NT2/D1 (cell line): ENCODE data around the gene TTYH3.

Experiments used
- DNase-seq: peaks from one replicate; pipeline ENCODE4 v3.0.0-alpha.2; 2011; ENCODE audit warnings: low read depth, low spot score
- H3K27me3 ChIP-seq: 2 replicates; pipeline ENCODE4 v1.6.0; 2011; ENCODE audit warnings: mild to moderate bottlenecking; ENCODE audit not compliant: insufficient read length, insufficient read depth
- H3K36me3 ChIP-seq: 2 replicates; pipeline ENCODE4 v1.6.1; 2011; ENCODE audit warnings: mild to moderate bottlenecking, low read length, mixed read lengths; ENCODE audit not compliant: insufficient read depth, insufficient read length
- H3K4me1 ChIP-seq: 2 replicates; pipeline ENCODE4 v1.5.1; 2011; ENCODE audit not compliant: insufficient read depth, insufficient read length
- H3K4me3 ChIP-seq: 2 replicates; pipeline ENCODE4 v1.5.1; 2011; ENCODE audit warnings: low read depth; ENCODE audit not compliant: insufficient read length
- H3K9ac ChIP-seq: 2 replicates; pipeline ENCODE4 v1.6.0; 2011; ENCODE audit warnings: low read depth; ENCODE audit not compliant: insufficient read length
- H3K9me3 ChIP-seq: 2 replicates; pipeline ENCODE4 v1.5.1; 2011; ENCODE audit warnings: mild to moderate bottlenecking, low read length; ENCODE audit not compliant: insufficient read depth
- SUZ12 ChIP-seq: IDR thresholded peaks from 2 replicates; pipeline ENCODE4 v1.6.1; 2011; ENCODE audit not compliant: insufficient read length, insufficient read depth; ENCODE audit errors: extremely low read depth
- YY1 ChIP-seq: IDR thresholded peaks from 2 replicates; pipeline ENCODE4 v1.6.1; 2011; ENCODE audit not compliant: insufficient read length, insufficient read depth
- ZNF274 ChIP-seq: IDR thresholded peaks from 2 replicates; pipeline ENCODE4 v1.6.1; 2011; ENCODE audit warnings: mild to moderate bottlenecking, low read depth, low read length

TTYH3 gene

GRCh38 chr7:2681929-2682799 is 50.4 kb downstream of the TTYH3 start:
- H3K9me3 ChIP-seq: no peaks in the 10 kb centered on the region
- peaks cover 17% of the 10 kb centered on the region for H3K4me1 ChIP-seq
- H3K4me3 ChIP-seq: no peak overlapping the region
- TF ChIP-seq SUZ12 (no peak), ZNF274 (no peak), YY1 (no peak)
- H3K27me3 ChIP-seq: peaks cover 13% of the 10 kb centered on the region
- DNase-seq: no peak
- peak overlapping the region; percentile 12 for H3K9ac ChIP-seq
- no peaks in the 10 kb centered on the region for H3K36me3 ChIP-seq

- H3K4me3 ChIP-seq: no peak overlapping the region
- H3K36me3 ChIP-seq: no peaks in the 10 kb centered on the region
- H3K9ac ChIP-seq: no peak overlapping the region
- H3K4me1 ChIP-seq: peaks cover 23% of the 10 kb centered on the region
- H3K27me3 ChIP-seq: peaks cover 36% of the 10 kb centered on the region
- DNase-seq: no peak
- no peak for TF ChIP-seq YY1
- TF ChIP-seq SUZ12: no peak
- no peak for TF ChIP-seq ZNF274
- no peaks in the 10 kb centered on the region for H3K9me3 ChIP-seq
Observed at GRCh38 chr7:2684501-2684900, 52.7 kb downstream of the TTYH3 start.

- H3K36me3 ChIP-seq: no peaks in the 10 kb centered on the region
- no peak overlapping the region for H3K4me3 ChIP-seq
- no peaks in the 10 kb centered on the region for H3K9me3 ChIP-seq
- peaks cover 13% of the 10 kb centered on the region for H3K4me1 ChIP-seq
- no peak overlapping the region for H3K9ac ChIP-seq
- peaks cover 50% of the 10 kb centered on the region for H3K27me3 ChIP-seq
- TF ChIP-seq ZNF274 (no peak), YY1 (no peak), SUZ12 (no peak)
- DNase-seq: no peak
Observed at GRCh38 chr7:2686101-2686500, 54.3 kb downstream of the TTYH3 start.

- Histone ChIP-seq H3K9me3 (no peaks in the 10 kb centered on the region), H3K4me1 (peaks cover 10% of the 10 kb centered on the region), H3K4me3 (peak overlapping the region; percentile 39), H3K27me3 (peaks cover 50% of the 10 kb centered on the region), H3K9ac (peak overlapping the region; percentile 11), H3K36me3 (no peaks in the 10 kb centered on the region)
- DNase-seq: no peak
- no peak for TF ChIP-seq YY1
- TF ChIP-seq SUZ12: no peak
- TF ChIP-seq ZNF274: no peak
Observed at GRCh38 chr7:2687338-2687869, 55.6 kb downstream of the TTYH3 start.

GRCh38 chr7:2687881-2688318 is 56.1 kb downstream of the TTYH3 start, which contains the start of gene AMZ1:
Gene AMZ1 (plus strand): TSS chr7:2688202. CDS start chr7:2700452, 12,250 bp downstream.
- no peaks in the 10 kb centered on the region for H3K36me3 ChIP-seq
- peak within 1 kb of the TSS; percentile 67 for H3K9ac ChIP-seq
- H3K4me1 ChIP-seq: peaks cover 9% of the 10 kb centered on the region
- no peaks in the 10 kb centered on the region for H3K9me3 ChIP-seq
- TF ChIP-seq SUZ12 (no peak), ZNF274 (no peak), YY1 (no peak)
- H3K4me3 ChIP-seq: peak within 1 kb of the TSS; percentile 39
- no peak for DNase-seq
- peaks cover 50% of the 10 kb centered on the region for H3K27me3 ChIP-seq

GRCh38 chr7:2688409-2689342 is 56.9 kb downstream of the TTYH3 start:
- H3K4me1 ChIP-seq: peaks cover 9% of the 10 kb centered on the region
- H3K4me3 ChIP-seq: peak overlapping the region; percentile 39
- H3K36me3 ChIP-seq: no peaks in the 10 kb centered on the region
- H3K9me3 ChIP-seq: no peaks in the 10 kb centered on the region
- no peak for DNase-seq
- peak; percentile 83 for TF ChIP-seq SUZ12
- no peak for TF ChIP-seq YY1
- no peak for TF ChIP-seq ZNF274
- H3K9ac ChIP-seq: peak overlapping the region; percentile 67
- H3K27me3 ChIP-seq: peaks cover 50% of the 10 kb centered on the region
